SK-N-SH (cell line): ENCODE results near the gene OLFM1. TPM values are rescaled to one million over a fixed set of nuclear protein-coding genes. Genes with fewer than 3 reads are reported as not detected.

ENCODE experiments used
- CTCF ChIA-PET: fragments of 300-600, 350-600 bp; formaldehyde crosslinking; extraction: SDS; loops from one replicate; lab custom pipeline; 2021; lab: Yijun Ruan, JAX
- POLR2A ChIA-PET: fragments of 350-600 bp; sonication (Branson Sonifier 250); formaldehyde crosslinking; extraction: SDS; loops from one replicate; lab custom pipeline; 2020; ENCODE audit warnings: antibody characterized with exemption, inconsistent platforms; lab: Yijun Ruan, JAX
- DNase-seq: peaks from one replicate; pipeline ENCODE4 v3.0.0; 2012
- H2AFZ ChIP-seq: fragments of 200-600 bp; sonication (generic); 2 replicates; pipeline ENCODE4 v1.8.1; 2016; ENCODE audit warnings: antibody characterized with exemption, mild to moderate bottlenecking, low read depth
- H3F3A ChIP-seq: fragments of 200-600 bp; sonication (generic); replicated peaks from 2 replicates; pipeline ENCODE3; 2016; ENCODE audit warnings: antibody characterized with exemption, mild to moderate bottlenecking; ENCODE audit not compliant: insufficient read depth
- H3K27ac ChIP-seq, 2 experiments: fragments of 200-500 bp in 1 of 2; fragments of 200-600 bp in 1 of 2; sonication (Bioruptor generic) in 1 of 2; sonication (generic), shearing (Covaris generic) in 1 of 2; 2 replicates each; pipeline versions ENCODE4 v1.5.1 to v1.6.1; 2014 to 2016; ENCODE audit warnings: low read depth in 2 of 2, inconsistent platforms in 1 of 2, low read length in 1 of 2, mild to moderate bottlenecking in 1 of 2, mixed read lengths in 1 of 2
- H3K27me3 ChIP-seq: fragments of 200-600 bp; sonication (generic), shearing (Covaris generic); 2 replicates; pipeline ENCODE4 v1.6.1; 2016; ENCODE audit warnings: mixed run types; ENCODE audit not compliant: insufficient read depth
- H3K36me3 ChIP-seq, 2 experiments: fragments of 200-500 bp in 1 of 2; fragments of 200-600 bp in 1 of 2; sonication (Bioruptor generic) in 1 of 2; sonication (generic) in 1 of 2; replicated peaks in 1 of 2; 2 replicates each; pipeline versions ENCODE3 to v1.5.1; 2014 to 2016; ENCODE audit warnings: low read length in 1 of 2, mild to moderate bottlenecking in 1 of 2; ENCODE audit not compliant: insufficient read depth in 2 of 2, control insufficient read depth in 1 of 2
- H3K4me1 ChIP-seq, 2 experiments: fragments of 200-500 bp in 1 of 2; fragments of 200-600 bp in 1 of 2; sonication (Bioruptor generic) in 1 of 2; sonication (generic), shearing (Covaris generic) in 1 of 2; 2 replicates each; pipeline versions ENCODE4 v1.5.1 to v1.6.1; 2014 to 2016; ENCODE audit warnings: low read depth in 1 of 2, low read length in 1 of 2, mixed run types in 1 of 2; ENCODE audit not compliant: insufficient read depth in 2 of 2, control insufficient read depth in 1 of 2
- H3K4me2 ChIP-seq: fragments of 200-600 bp; sonication (generic), shearing (Covaris generic); 2 replicates; pipeline ENCODE4 v1.6.1; 2017; ENCODE audit warnings: mixed run types
- H3K4me3 ChIP-seq, 2 experiments: fragments of 200-500 bp in 1 of 2; fragments of 200-600 bp in 1 of 2; sonication (Bioruptor generic) in 1 of 2; sonication (generic), shearing (Covaris generic) in 1 of 2; 2 replicates each; pipeline versions ENCODE4 v1.5.1 to v1.8.1; 2014 to 2016; ENCODE audit warnings: low read depth in 2 of 2, inconsistent platforms in 1 of 2, low read length in 1 of 2, mild to moderate bottlenecking in 1 of 2, mixed read lengths in 1 of 2, moderate library complexity in 1 of 2
- H3K79me2 ChIP-seq: fragments of 200-600 bp; sonication (generic); 2 replicates; pipeline ENCODE4 v1.8.1; 2017; ENCODE audit warnings: mild to moderate bottlenecking; ENCODE audit not compliant: insufficient read depth
- H3K9ac ChIP-seq: fragments of 200-600 bp; sonication (generic); 2 replicates; pipeline ENCODE4 v1.6.1; 2017; ENCODE audit warnings: mixed run types
- H3K9me2 ChIP-seq: fragments of 200-600 bp; sonication (generic); 2 replicates; pipeline ENCODE4 v1.6.1; 2017; ENCODE audit warnings: mixed run types
- H3K9me3 ChIP-seq: fragments of 200-600 bp; sonication (generic); 2 replicates; pipeline ENCODE4 v1.6.1; 2017; ENCODE audit warnings: mixed run types, mild to moderate bottlenecking, moderate library complexity
- H4K20me1 ChIP-seq: fragments of 200-600 bp; sonication (generic); 2 replicates; pipeline ENCODE4 v1.6.1; 2017; ENCODE audit warnings: mild to moderate bottlenecking, mixed run types; ENCODE audit not compliant: insufficient read depth
- CHD2 ChIP-seq: fragments of 150-350 bp; IDR thresholded peaks from 2 replicates; pipeline ENCODE4 v1.6.1; 2018; ENCODE audit warnings: low read length; ENCODE audit not compliant: partially characterized antibody
- FOSL2 ChIP-seq: IDR thresholded peaks from 2 replicates; pipeline ENCODE4 v1.4.0; 2012; ENCODE audit warnings: low read depth, mild to moderate bottlenecking, moderate library complexity, borderline replicate concordance
- NFIC ChIP-seq: IDR thresholded peaks from 2 replicates; pipeline ENCODE4 v1.4.0; 2012; ENCODE audit warnings: borderline replicate concordance
- NRF1 ChIP-seq: IDR thresholded peaks from 2 replicates; pipeline ENCODE4 v1.6.1; 2012; ENCODE audit warnings: low read depth, mild to moderate bottlenecking, low read length
- POLR2AphosphoS5 ChIP-seq: IDR thresholded peaks from 2 replicates; pipeline ENCODE4 v1.6.1; 2012; ENCODE audit warnings: low read depth, low read length
- RFX5 ChIP-seq: IDR thresholded peaks from 2 replicates; pipeline ENCODE4 v1.6.1; 2012; ENCODE audit warnings: mild to moderate bottlenecking, improper control_type of control experiment, low read length
- RXRA ChIP-seq: IDR thresholded peaks from 2 replicates; pipeline ENCODE4 v1.4.0; 2012; ENCODE audit warnings: low read depth, mild to moderate bottlenecking, borderline replicate concordance
- TAF1 ChIP-seq: IDR thresholded peaks from 2 replicates; pipeline ENCODE4 v1.6.1; 2012; ENCODE audit warnings: low read depth, mild to moderate bottlenecking, low read length, moderate library complexity, borderline replicate concordance
- USF1 ChIP-seq: IDR thresholded peaks from 2 replicates; pipeline ENCODE4 v1.4.0; 2012; ENCODE audit warnings: low read depth, borderline replicate concordance
- YY1 ChIP-seq: IDR thresholded peaks from 2 replicates; pipeline ENCODE4 v1.4.0; 2012; ENCODE audit warnings: low read depth, mild to moderate bottlenecking
- ZBTB33 ChIP-seq: IDR thresholded peaks from 2 replicates; pipeline ENCODE4 v1.4.0; 2012; ENCODE audit warnings: low read depth, borderline replicate concordance
- WGBS: methylation state at CpG from one replicate; pipeline ENCODE4 v1.1.6; 2017; ENCODE audit warnings: low lambda C conversion rate; 5-methylcytosine and 5-hydroxymethylcytosine counted together
- polyA plus RNA-seq, 3 experiments: library from polyadenylated mRNA; depleted of rRNA; stranded (reverse); fragments of >200 nt; gene quantifications; 2 replicates each; pipeline ENCODE4 v1.2.3, GENCODE V29; 2012
- TF ChIP-seq, protein P1 (sequence below): IDR thresholded peaks from 2 replicates; pipeline ENCODE4; 2012

Gene OLFM1
- polyA plus RNA-seq, 1 of the 3 experiments (the other 2 are of a cell fraction) = 15.9 TPM

DNA sequence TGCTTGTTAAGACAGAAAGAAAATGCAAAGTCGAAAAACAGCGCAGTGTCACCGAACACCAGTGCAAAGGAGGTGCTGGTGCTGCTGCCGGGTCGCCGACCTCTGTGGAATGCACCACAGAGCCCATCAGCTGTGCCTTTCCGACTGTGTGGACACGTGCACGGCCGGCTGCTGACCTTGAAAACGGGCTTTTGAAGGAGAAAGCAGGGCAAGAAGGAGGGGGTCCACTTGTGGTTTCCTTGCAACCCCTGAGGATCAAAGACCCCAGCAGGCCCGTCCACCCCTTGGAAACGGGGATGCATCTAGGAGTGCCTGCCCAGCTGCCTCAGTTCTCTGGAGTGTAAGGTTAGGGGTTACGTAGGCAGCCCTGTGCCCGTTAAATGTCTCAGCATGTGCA is 6.2 kb upstream of the OLFM1 start:
- H3K9ac ChIP-seq = no peak overlapping the region
- 0 out of 2 replicates have a peak, but pooled peaks cover 4% of the 10 kb centered on the region for H4K20me1 ChIP-seq
- ChIA-PET POLR2A (no interaction called here), CTCF (interaction anchor here (1.2 to 9.9 kb wide), 3 partner anchors 13 to 331 kb away, joined by 3 to 290 read pairs (median 154); no protein-coding TSS in a partner anchor)
- no peak overlapping the region for H3K27ac ChIP-seq
- no peaks in the 10 kb centered on the region for H3K9me2 ChIP-seq
- DNase-seq = no peak
- no peaks in the 10 kb centered on the region for H3K79me2 ChIP-seq
- H3K4me2 ChIP-seq = no peak overlapping the region
- no peak for TF ChIP-seq NRF1
- no peak overlapping the region for H3K4me3 ChIP-seq
- no peak overlapping the region for H2AFZ ChIP-seq
- H3K36me3 ChIP-seq = no peaks in the 10 kb centered on the region
- no peaks in the 10 kb centered on the region for H3K9me3 ChIP-seq
- H3K27me3 ChIP-seq = no peaks in the 10 kb centered on the region
- H3K4me1 ChIP-seq = peaks cover 0 to 4% of the 10 kb centered on the region in 2 experiments; a peak in 1 of 4 replicates
- peaks cover 1% of the 10 kb centered on the region for H3F3A ChIP-seq
- 64% methylated on average over 9 of the region's 15 CpGs for WGBS

- Histone ChIP-seq H3K4me1 (peaks cover 0 to 4% of the 10 kb centered on the region in 2 experiments; a peak in 1 of 4 replicates), H3K9ac (no peak overlapping the region), H3K9me2 (no peaks in the 10 kb centered on the region), H3K9me3 (no peaks in the 10 kb centered on the region), H3K27ac (no peak overlapping the region), H3K27me3 (no peaks in the 10 kb centered on the region), H3K79me2 (no peaks in the 10 kb centered on the region), H2AFZ (no peak overlapping the region), H4K20me1 (0 out of 2 replicates have a peak, but pooled peaks cover 4% of the 10 kb centered on the region), H3F3A (peaks cover 4% of the 10 kb centered on the region), H3K36me3 (no peaks in the 10 kb centered on the region), H3K4me3 (no peak overlapping the region), H3K4me2 (no peak overlapping the region)
- DNase-seq = no peak
- CTCF ChIA-PET = interaction anchor here (1.2 to 9.9 kb wide), 3 partner anchors 12 to 331 kb away, joined by 3 to 290 read pairs (median 154); no protein-coding TSS in a partner anchor
- 47% methylated on average over 7 of the region's 16 CpGs for WGBS
- POLR2A ChIA-PET = no interaction called here
- TF ChIP-seq, protein P1, sequence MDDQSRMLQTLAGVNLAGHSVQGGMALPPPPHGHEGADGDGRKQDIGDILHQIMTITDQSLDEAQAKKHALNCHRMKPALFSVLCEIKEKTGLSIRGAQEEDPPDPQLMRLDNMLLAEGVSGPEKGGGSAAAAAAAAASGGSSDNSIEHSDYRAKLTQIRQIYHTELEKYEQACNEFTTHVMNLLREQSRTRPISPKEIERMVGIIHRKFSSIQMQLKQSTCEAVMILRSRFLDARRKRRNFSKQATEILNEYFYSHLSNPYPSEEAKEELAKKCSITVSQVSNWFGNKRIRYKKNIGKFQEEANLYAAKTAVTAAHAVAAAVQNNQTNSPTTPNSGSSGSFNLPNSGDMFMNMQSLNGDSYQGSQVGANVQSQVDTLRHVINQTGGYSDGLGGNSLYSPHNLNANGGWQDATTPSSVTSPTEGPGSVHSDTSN = no peak
- TF ChIP-seq USF1 = no peak
- TF ChIP-seq RXRA = no peak
- TF ChIP-seq RFX5 = no peak
- TF ChIP-seq FOSL2 = no peak
- no peak for TF ChIP-seq YY1
- no peak for TF ChIP-seq NFIC
- no peak for TF ChIP-seq TAF1
- no peak for TF ChIP-seq POLR2AphosphoS5
- no peak for TF ChIP-seq CHD2
- TF ChIP-seq ZBTB33 = no peak
Measured at GRCh38 chr9:135081731-135082130, 5.7 kb upstream of the OLFM1 start.
